Natural killer cell (primary cell): Measurements from ENCODE around the gene GSTP1. TPM values are rescaled to one million over a fixed set of nuclear protein-coding genes. Genes with fewer than 3 reads are reported as not detected.

Experiments
- ATAC-seq, 3 donors: fragments of 150-1000 bp in 2 of 3; fragments of 200-7000 bp in 1 of 3; cut with Tn5 transposase; 1 replicate in 1 of 3; 2 replicates in 2 of 3; pipeline ENCODE4 v1.10.0; 2021; ENCODE audit warnings: mild to moderate bottlenecking in 2 of 3, moderate library complexity in 2 of 3
- DNase-seq, 2 donors: peaks; one replicate each; pipeline versions ENCODE4 v3.0.0 to v3.0.0-alpha.2; 2013 to 2021; ENCODE audit warnings: mixed read lengths in 1 of 2
- H3K27ac ChIP-seq: one replicate; pipeline ENCODE4 v1.5.1; 2013; ENCODE audit warnings: mild to moderate bottlenecking, low read length
- H3K27me3 ChIP-seq: one replicate; pipeline ENCODE4 v1.6.1; 2013; ENCODE audit warnings: low read length; ENCODE audit not compliant: control insufficient read depth, insufficient read depth
- H3K36me3 ChIP-seq: one replicate; pipeline ENCODE4 v1.6.1; 2013; ENCODE audit warnings: low read length; ENCODE audit not compliant: control insufficient read depth, insufficient read depth
- H3K4me1 ChIP-seq: one replicate; pipeline ENCODE4 v1.6.1; 2013; ENCODE audit warnings: low read length; ENCODE audit not compliant: control insufficient read depth, insufficient read depth
- H3K4me3 ChIP-seq: one replicate; pipeline ENCODE4 v1.5.1; 2013; ENCODE audit warnings: low read length
- H3K9me3 ChIP-seq: one replicate; pipeline ENCODE4 v1.6.1; 2013; ENCODE audit warnings: low read length; ENCODE audit not compliant: control insufficient read depth, insufficient read depth
- H3K27ac Mint-ChIP-seq, 2 donors: one replicate each; pipeline ENCODE4 v1.8.0; 2022; ENCODE audit warnings: mild to moderate bottlenecking in 2 of 2, mixed read lengths in 2 of 2, moderate library complexity in 1 of 2
- H3K27me3 Mint-ChIP-seq, 2 donors: one replicate each; pipeline ENCODE4 v1.8.0; 2022; ENCODE audit warnings: low read depth in 2 of 2, mixed read lengths in 2 of 2
- H3K36me3 Mint-ChIP-seq: one replicate; pipeline ENCODE4 v1.8.0; 2022; ENCODE audit warnings: mixed read lengths
- H3K4me1 Mint-ChIP-seq, 2 donors: one replicate each; pipeline ENCODE4 v1.8.0; 2022; ENCODE audit warnings: mixed read lengths in 2 of 2
- H3K4me3 Mint-ChIP-seq: one replicate; pipeline ENCODE4 v1.8.0; 2022; ENCODE audit warnings: mild to moderate bottlenecking, moderate library complexity, mixed read lengths
- H3K9me3 Mint-ChIP-seq, 2 donors: one replicate each; pipeline ENCODE4 v1.8.0; 2022; ENCODE audit warnings: mixed read lengths in 2 of 2
- CTCF ChIP-seq: fragments of 200-600 bp; IDR thresholded peaks from one replicate; pipeline ENCODE4 v1.8.0; 2022; ENCODE audit warnings: antibody characterized with exemption
- whole genome bisulfite sequencing: methylation state at CpG from one replicate; pipeline ENCODE4 v1.1.7; 2013; ENCODE audit warnings: missing lambda C conversion rate; ENCODE audit not compliant: insufficient coverage; 5-methylcytosine and 5-hydroxymethylcytosine counted together
- intact Hi-C: fragments of 100-400 bp; cut with micrococcal nuclease; formaldehyde crosslinking; loops from one replicate; pipeline ENCODE4 v1.14.2; 2022
- total RNA-seq, 4 donors: library from RNA; stranded (reverse); fragments of 120-200 nt in 1 of 4; gene quantifications; one replicate each; pipeline versions ENCODE4 v1.2.3 to v1.2.4, GENCODE V29; 2013 to 2022

The GSTP1 gene
- total RNA-seq, 3 donors from 2014 or later (not counting 1 experiment from before 2014, with no cell fraction given) = 172 to 218 (median 212) TPM

- H3K27me3 Mint-ChIP-seq = no peaks in the 10 kb centered on the region
- no peaks in the 10 kb centered on the region for H3K36me3 Mint-ChIP-seq
- Histone ChIP-seq H3K9me3 (no peaks in the 10 kb centered on the region), H3K4me3 (peak within 1 kb of the TSS; percentile 59), H3K36me3 (no peaks in the 10 kb centered on the region), H3K4me1 (peaks cover 23% of the 10 kb centered on the region), H3K27me3 (no peaks in the 10 kb centered on the region), H3K27ac (peak within 1 kb of the TSS; percentile 81)
- WGBS = under 1% methylated on average over 102 of the region's 102 CpGs
- H3K9me3 Mint-ChIP-seq = no peaks in the 10 kb centered on the region
- TF ChIP-seq CTCF = peak; percentile 97
- peak within 1 kb of the TSS; percentile 86 for H3K4me3 Mint-ChIP-seq
- H3K4me1 Mint-ChIP-seq = peaks cover 5 to 22% of the 10 kb centered on the region in 2 donors
- intact Hi-C loops = loop anchor here (1.0 to 10.0 kb wide), 3 partner anchors 15 to 85 kb away; no protein-coding TSS in a partner anchor
- DNase-seq (peak; percentile 93 to 94), ATAC-seq (peak; percentile 56 to 73 (median 57))
- H3K27ac Mint-ChIP-seq = peak within 1 kb of the TSS; percentile 71 to 95
Measured at GRCh38 chr11:67629386-67630227, 46.0 kb downstream of the GSTP1 start, which contains the start of gene NUDT8. Gene NUDT8 (minus strand): TSS chr11:67629937. CDS start chr11:67629911, 26 bp downstream.

GRCh38 chr11:67630228-67630942 lies 46.8 kb downstream of the GSTP1 start:
- peak; percentile 76 for TF ChIP-seq CTCF
- H3K27ac ChIP-seq = peak overlapping the region; percentile 81
- H3K4me3 Mint-ChIP-seq = peak overlapping the region; percentile 86
- H3K4me1 ChIP-seq = peaks cover 23% of the 10 kb centered on the region
- H3K27me3 ChIP-seq = no peaks in the 10 kb centered on the region
- peak overlapping the region; percentile 71 to 95 for H3K27ac Mint-ChIP-seq
- no peaks in the 10 kb centered on the region for H3K36me3 Mint-ChIP-seq
- H3K36me3 ChIP-seq = no peaks in the 10 kb centered on the region
- no peaks in the 10 kb centered on the region for H3K27me3 Mint-ChIP-seq
- under 1% methylated on average over 70 of the region's 70 CpGs for WGBS
- peaks cover 5 to 22% of the 10 kb centered on the region in 2 donors for H3K4me1 Mint-ChIP-seq
- no peaks in the 10 kb centered on the region for H3K9me3 ChIP-seq
- ATAC-seq (peak; percentile 78 to 90 (median 82)), DNase-seq (peak; percentile 93 to 96)
- no peaks in the 10 kb centered on the region for H3K9me3 Mint-ChIP-seq
- intact Hi-C loops = loop anchor here (10.0 kb wide), 1 partner anchor 84 kb away; no protein-coding TSS in a partner anchor
- H3K4me3 ChIP-seq = peak overlapping the region; percentile 59

- peak; percentile 49 for TF ChIP-seq CTCF
- Mint-ChIP-seq H3K4me3 (peak overlapping the region; percentile 84), H3K9me3 (no peaks in the 10 kb centered on the region), H3K27ac (peak overlapping the region; percentile 71 to 95), H3K27me3 (no peaks in the 10 kb centered on the region), H3K36me3 (no peaks in the 10 kb centered on the region), H3K4me1 (peaks cover 5 to 22% of the 10 kb centered on the region in 2 donors)
- no peaks in the 10 kb centered on the region for H3K27me3 ChIP-seq
- DNase-seq (peak in 1 of 2 donors; percentile 43), ATAC-seq (no peak)
- no peaks in the 10 kb centered on the region for H3K36me3 ChIP-seq
- peak overlapping the region; percentile 81 for H3K27ac ChIP-seq
- H3K4me3 ChIP-seq = peak overlapping the region; percentile 59
- H3K9me3 ChIP-seq = no peaks in the 10 kb centered on the region
- peaks cover 23% of the 10 kb centered on the region for H3K4me1 ChIP-seq
- intact Hi-C loops = loop anchor here (10.0 kb wide), 1 partner anchor 84 kb away; no protein-coding TSS in a partner anchor
- WGBS = 76% methylated on average over 16 of the region's 16 CpGs
Measured at GRCh38 chr11:67630943-67631331, 47.3 kb downstream of the GSTP1 start.
